Neuron (in vitro differentiated cells): Measurements from ENCODE around the gene NBPF19.
"Not testable (repeated sequence)": the region's sequence is repeated elsewhere in the genome, so short reads cannot be mapped to it uniquely, and the experiment has no call there.

Experiments
- H2AFZ ChIP-seq: one replicate; pipeline ENCODE4 v1.6.1; 2013; ENCODE audit warnings: low read depth, mild to moderate bottlenecking, inconsistent platforms, low read length, moderate library complexity
- H3K27me3 ChIP-seq: one replicate; pipeline ENCODE4 v1.6.1; 2013; ENCODE audit warnings: low read length; ENCODE audit not compliant: insufficient read depth
- H3K36me3 ChIP-seq: one replicate; pipeline ENCODE4 v1.6.1; 2013; ENCODE audit warnings: low read length; ENCODE audit not compliant: insufficient read depth
- H3K4me1 ChIP-seq: one replicate; pipeline ENCODE4 v1.6.1; 2013; ENCODE audit warnings: low read length; ENCODE audit not compliant: insufficient read depth
- H3K4me3 ChIP-seq: 2 replicates; pipeline ENCODE4 v1.5.1; 2013; ENCODE audit warnings: mild to moderate bottlenecking, low read length, moderate library complexity
- H3K9me3 ChIP-seq: one replicate; pipeline ENCODE4 v1.6.1; 2013; ENCODE audit warnings: low read length

The NBPF19 gene, protein sequence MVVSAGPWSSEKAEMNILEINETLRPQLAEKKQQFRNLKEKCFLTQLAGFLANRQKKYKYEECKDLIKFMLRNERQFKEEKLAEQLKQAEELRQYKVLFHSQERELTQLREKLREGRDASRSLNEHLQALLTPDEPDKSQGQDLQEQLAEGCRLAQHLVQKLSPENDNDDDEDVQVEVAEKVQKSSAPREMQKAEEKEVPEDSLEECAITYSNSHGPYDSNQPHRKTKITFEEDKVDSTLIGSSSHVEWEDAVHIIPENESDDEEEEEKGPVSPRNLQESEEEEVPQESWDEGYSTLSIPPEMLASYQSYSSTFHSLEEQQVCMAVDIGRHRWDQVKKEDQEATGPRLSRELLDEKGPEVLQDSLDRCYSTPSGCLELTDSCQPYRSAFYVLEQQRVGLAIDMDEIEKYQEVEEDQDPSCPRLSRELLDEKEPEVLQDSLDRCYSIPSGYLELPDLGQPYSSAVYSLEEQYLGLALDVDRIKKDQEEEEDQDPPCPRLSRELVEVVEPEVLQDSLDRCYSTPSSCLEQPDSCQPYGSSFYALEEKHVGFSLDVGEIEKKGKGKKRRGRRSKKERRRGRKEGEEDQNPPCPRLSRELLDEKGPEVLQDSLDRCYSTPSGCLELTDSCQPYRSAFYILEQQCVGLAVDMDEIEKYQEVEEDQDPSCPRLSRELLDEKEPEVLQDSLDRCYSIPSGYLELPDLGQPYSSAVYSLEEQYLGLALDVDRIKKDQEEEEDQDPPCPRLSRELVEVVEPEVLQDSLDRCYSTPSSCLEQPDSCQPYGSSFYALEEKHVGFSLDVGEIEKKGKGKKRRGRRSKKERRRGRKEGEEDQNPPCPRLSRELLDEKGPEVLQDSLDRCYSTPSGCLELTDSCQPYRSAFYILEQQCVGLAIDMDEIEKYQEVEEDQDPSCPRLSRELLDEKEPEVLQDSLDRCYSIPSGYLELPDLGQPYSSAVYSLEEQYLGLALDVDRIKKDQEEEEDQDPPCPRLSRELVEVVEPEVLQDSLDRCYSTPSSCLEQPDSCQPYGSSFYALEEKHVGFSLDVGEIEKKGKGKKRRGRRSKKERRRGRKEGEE (N-terminal part only)

DNA sequence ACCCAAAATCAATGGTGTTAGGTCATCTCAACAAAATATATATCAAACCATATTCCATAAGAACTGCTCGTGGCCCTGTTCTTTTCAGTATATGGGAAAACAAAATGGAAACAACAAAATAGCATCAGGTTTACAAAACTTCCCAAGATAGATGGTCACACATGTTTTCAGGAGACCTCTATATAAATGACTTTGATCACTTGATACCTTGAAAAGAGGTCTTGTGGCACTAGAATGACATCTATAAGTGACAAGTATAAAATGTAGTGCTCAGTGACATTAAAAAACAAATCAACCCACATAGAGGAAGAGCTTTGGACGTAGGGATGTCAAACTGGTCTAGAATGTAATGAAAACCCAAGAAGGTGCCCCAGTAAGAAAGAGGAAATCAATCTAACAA lies at the start of gene NBPF19:
TSS of gene NBPF19 (plus strand) at position 301 of the 400 bp plus-strand sequence. CDS start 888 bp downstream, outside the sequence.
- H3K4me1 ChIP-seq, H3K9me3 ChIP-seq, H3K36me3 ChIP-seq, H2AFZ ChIP-seq, H3K27me3 ChIP-seq, H3K4me3 ChIP-seq: not testable (repeated sequence)

DNA sequence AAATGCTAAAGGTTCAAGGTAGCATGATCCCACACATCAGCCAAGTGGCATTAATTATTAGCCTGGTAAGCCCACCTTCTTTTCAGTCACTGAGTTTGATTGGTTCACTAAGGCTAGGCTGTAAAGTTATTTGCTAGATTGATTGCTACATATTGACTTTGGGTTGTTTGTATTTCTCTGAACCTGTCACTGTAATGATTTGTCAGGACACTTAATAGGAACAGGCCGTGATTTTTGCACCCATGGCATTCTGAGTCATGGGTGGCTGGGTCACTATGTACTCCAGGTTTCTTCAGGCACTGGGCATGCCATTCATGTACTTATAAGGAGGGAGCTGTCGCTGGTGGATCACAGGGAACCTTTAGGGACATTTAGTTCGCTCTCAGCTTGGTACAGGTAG lies 46.5 kb upstream of the NBPF19 start:
- H3K36me3 ChIP-seq, H2AFZ ChIP-seq, H3K4me1 ChIP-seq, H3K27me3 ChIP-seq, H3K9me3 ChIP-seq, H3K4me3 ChIP-seq: not testable (repeated sequence)

DNA sequence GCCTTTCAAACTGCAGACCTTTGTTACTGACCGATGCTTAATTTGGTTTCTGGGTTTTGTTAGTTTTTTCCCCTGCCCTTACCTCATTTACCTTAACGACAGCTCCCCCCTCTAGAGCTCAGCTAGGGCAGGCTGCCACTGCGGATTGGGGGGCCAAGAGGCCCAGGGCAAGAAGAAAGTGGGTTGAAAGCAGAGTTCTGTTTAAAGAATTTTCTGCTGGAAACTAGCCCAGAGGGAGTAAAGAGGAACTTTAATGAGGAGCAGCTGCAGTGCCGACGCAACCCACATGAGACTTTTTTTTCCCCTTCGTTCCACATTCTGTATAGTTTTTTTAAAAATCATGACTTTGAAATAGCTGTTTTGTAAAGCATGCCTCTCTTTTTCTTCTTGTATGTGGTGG lies 29.4 kb upstream of the NBPF19 start:
- H2AFZ ChIP-seq, H3K36me3 ChIP-seq, H3K27me3 ChIP-seq, H3K4me3 ChIP-seq, H3K9me3 ChIP-seq, H3K4me1 ChIP-seq: not testable (repeated sequence)

DNA sequence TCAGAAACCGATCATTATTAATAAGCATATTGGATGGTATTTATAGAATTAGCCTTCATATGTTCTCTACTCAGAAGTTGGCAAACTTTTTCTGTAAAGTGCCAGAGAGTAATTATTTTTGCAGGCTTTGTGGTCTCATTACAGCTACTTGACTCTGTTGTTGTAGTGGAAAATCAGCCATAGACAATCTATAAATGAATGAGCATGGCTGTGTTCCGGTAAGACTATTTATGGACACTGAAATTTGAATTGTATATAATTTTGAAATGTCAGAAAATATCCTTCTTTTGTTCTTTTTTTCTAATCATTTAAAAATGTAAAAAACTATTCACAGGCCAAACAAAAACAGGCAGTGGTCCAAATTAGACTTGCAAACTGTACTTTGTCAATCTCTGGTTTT lies 22.6 kb upstream of the NBPF19 start:
- not testable (repeated sequence) for H3K9me3 ChIP-seq, H3K4me1 ChIP-seq, H3K27me3 ChIP-seq, H3K4me3 ChIP-seq, H2AFZ ChIP-seq, H3K36me3 ChIP-seq

DNA sequence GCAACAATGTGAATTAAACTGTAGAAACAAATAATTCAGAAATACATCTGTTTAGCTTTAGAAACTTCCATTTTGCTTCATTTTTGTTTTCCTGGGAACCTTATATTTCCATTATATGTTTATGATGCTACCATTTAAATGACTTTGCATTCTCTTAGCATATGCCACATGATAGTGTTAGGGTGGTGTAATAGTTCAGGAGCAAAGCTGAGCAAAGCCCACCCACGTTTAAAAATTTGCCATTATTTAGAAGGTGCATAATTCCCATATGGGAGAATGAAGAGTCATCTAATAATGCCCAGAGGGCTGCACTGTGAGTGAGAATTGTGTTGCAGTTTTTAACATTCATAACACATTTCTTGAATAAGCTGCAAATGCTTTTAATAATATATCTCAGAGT lies 22.2 kb upstream of the NBPF19 start:
- not testable (repeated sequence) for H3K4me1 ChIP-seq, H3K4me3 ChIP-seq, H2AFZ ChIP-seq, H3K27me3 ChIP-seq, H3K9me3 ChIP-seq, H3K36me3 ChIP-seq

DNA sequence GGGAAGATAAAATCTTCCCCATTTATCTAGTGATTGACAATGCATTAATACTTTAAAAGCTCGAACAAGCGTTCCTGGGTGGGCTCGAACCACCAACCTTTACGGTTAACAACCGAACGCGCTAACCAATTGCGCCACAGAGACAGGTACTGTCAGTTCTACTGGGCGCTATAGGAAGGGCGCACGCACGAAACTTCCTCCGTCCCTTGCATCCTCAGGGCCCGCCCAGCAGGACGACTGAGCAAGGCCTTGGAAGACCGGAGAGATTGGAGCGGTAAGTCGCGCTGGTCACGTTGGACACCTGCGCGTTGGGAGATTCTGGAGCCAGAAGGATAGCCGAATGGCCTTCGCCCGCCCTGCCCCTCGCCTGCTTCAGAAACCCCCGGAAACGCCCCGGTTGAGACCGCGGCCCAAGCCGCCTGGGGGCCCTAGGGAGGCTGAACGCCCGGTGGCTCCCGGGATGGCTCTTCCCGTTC lies 83.5 kb downstream of the NBPF19 start:
- not testable (repeated sequence) for H3K4me3 ChIP-seq, H3K4me1 ChIP-seq, H3K36me3 ChIP-seq, H2AFZ ChIP-seq, H3K9me3 ChIP-seq, H3K27me3 ChIP-seq

DNA sequence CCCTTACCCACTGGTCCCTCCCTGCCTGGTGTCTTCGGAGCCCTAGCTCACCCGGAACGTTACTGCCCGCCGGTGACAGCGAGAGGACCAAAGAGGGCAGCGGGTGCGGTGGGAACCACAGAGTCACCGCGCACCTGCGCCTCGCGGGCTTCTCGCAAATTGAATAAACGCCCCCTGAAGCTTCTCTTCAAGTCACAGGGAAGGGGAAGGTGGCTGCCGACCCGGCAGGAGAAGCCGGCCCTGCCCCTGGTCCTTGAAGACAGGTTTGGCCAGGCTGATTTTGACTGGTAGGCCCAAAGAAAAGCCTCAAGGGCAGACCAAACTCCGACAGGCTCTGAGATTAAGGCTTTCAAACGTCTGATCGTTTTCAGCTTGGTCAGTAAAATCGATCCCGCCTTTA lies 87.0 kb downstream of the NBPF19 start:
- not testable (repeated sequence) for H3K4me1 ChIP-seq, H3K9me3 ChIP-seq, H3K4me3 ChIP-seq, H3K27me3 ChIP-seq, H2AFZ ChIP-seq, H3K36me3 ChIP-seq

DNA sequence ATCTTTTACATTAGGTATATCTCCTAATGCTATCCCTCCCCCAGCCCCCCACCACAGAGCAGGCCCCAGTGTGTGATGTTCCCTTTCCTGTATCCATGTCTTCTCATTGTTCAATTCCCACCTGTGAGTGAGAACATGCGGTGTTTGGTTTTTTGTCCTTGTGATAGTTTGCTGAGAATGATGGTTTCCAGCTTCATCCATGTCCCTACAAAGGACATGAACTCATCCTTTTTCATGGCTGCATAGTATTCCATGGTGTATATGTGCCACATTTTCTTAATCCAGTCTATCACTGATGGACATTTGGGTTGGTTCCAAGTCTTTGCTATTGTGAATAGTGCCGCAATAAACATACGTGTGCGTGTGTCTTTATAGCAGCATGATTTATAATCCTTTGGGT lies 90.6 kb downstream of the NBPF19 start:
- H3K36me3 ChIP-seq, H3K4me3 ChIP-seq, H2AFZ ChIP-seq, H3K4me1 ChIP-seq, H3K9me3 ChIP-seq, H3K27me3 ChIP-seq: not testable (repeated sequence)

DNA sequence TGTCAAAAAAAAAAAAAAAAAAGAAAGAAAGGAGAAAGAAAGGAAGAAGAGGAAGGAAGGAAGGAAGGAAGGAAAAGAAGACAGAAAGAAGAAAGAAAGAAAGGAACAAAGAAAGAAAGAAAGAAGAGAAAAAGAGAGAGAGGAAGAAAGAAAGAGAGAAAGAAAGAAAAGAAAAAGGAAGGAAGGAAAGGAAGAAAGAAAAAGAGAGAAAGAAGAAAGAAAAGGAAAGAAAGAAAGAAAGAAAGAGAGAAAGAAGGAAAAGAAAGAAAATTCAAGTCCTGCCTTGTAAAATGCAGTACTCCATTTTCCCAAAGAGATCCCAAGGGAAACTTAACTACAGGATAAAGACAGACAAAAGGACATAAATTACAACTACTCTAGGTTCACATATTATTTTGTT lies 97.9 kb downstream of the NBPF19 start:
- H2AFZ ChIP-seq, H3K4me1 ChIP-seq, H3K27me3 ChIP-seq, H3K4me3 ChIP-seq, H3K36me3 ChIP-seq, H3K9me3 ChIP-seq: not testable (repeated sequence)

DNA sequence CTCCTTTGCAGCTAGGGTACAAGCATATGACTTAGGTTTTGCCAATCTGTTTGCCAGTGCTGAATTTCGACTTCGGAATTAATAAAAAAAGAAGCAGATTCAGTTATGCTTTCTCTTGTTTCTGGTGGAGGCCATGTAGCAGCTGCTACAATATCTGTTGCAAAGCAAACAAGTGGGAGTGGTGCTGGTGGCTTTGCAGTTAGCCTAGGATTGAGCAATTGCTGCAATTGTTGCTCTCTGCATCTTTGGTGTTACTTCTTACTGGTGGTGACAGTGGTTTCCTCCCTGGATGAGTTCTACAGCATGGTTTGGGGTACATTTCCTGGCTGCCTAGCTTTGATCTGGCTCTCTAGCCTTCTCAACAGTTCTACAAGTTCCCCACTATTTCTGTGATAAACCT lies 110.7 kb downstream of the NBPF19 start:
- not testable (repeated sequence) for H3K9me3 ChIP-seq, H3K4me3 ChIP-seq, H3K27me3 ChIP-seq, H3K4me1 ChIP-seq, H3K36me3 ChIP-seq, H2AFZ ChIP-seq
